Activated CD8-positive, alpha-beta memory T cell treated with anti-CD3 and anti-CD28 coated beads, Interleukin-2, amount 10 ng/mL, durations not matched to agents 7 days and 5 days (primary cell): ENCODE results near the gene WASF3. TPM values are rescaled to one million over a fixed set of nuclear protein-coding genes. Genes with fewer than 3 reads are reported as not detected.
"Not testable (repeated sequence)": the region's sequence is repeated elsewhere in the genome, so short reads cannot be mapped to it uniquely, and the experiment has no call there.

Experiments
- ATAC-seq: fragments of 150-1000 bp; cut with Tn5 transposase; one replicate; pipeline ENCODE4 v1.10.0; 2021; ENCODE audit warnings: moderate library complexity
- CTCF ChIA-PET: fragments of 350-600 bp; sonication (Branson Sonifier 250); formaldehyde crosslinking; loops from one replicate; lab custom pipeline; 2021; ENCODE audit warnings: antibody characterized with exemption; lab: Charles Lee
- DNase-seq: peaks from one replicate; pipeline ENCODE4 v3.0.0-alpha.2; 2020
- H3K27ac Mint-ChIP-seq: one replicate; pipeline ENCODE4 v1.8.0; 2021; ENCODE audit warnings: mild to moderate bottlenecking, mixed read lengths
- H3K27me3 Mint-ChIP-seq: one replicate; pipeline ENCODE4 v1.8.0; 2021; ENCODE audit warnings: mixed read lengths
- H3K36me3 Mint-ChIP-seq: one replicate; pipeline ENCODE4 v1.8.0; 2021; ENCODE audit warnings: mild to moderate bottlenecking, mixed read lengths
- H3K4me1 Mint-ChIP-seq: one replicate; pipeline ENCODE4 v1.8.0; 2021; ENCODE audit warnings: mixed read lengths
- H3K4me3 Mint-ChIP-seq: one replicate; pipeline ENCODE4 v1.8.0; 2021; ENCODE audit warnings: mild to moderate bottlenecking, moderate library complexity, mixed read lengths
- H3K9me3 Mint-ChIP-seq: one replicate; pipeline ENCODE4 v1.8.0; 2022; ENCODE audit warnings: low read depth, mixed read lengths
- total RNA-seq, 2 experiments: library from RNA; stranded (reverse); gene quantifications; one replicate each; pipeline ENCODE4 v1.2.3, GENCODE V29; 2021

WASF3 gene
- total RNA-seq, 2 experiments from 2014 or later: 0.12 TPM; not detected in 1

- no peak overlapping the region for H3K27ac Mint-ChIP-seq
- H3K4me3 Mint-ChIP-seq: no peak overlapping the region
- H3K36me3 Mint-ChIP-seq: no peaks in the 10 kb centered on the region
- H3K4me1 Mint-ChIP-seq: peaks cover 7% of the 10 kb centered on the region
- ATAC-seq: no peak
- peaks cover 6% of the 10 kb centered on the region for H3K27me3 Mint-ChIP-seq
- H3K9me3 Mint-ChIP-seq: no peaks in the 10 kb centered on the region
- CTCF ChIA-PET: interaction anchor here (3.5 to 6.2 kb wide), 2 partner anchors 11 to 163 kb away, joined by 19 to 45 read pairs; no protein-coding TSS in a partner anchor
- DNase-seq: no peak
Observed at GRCh38 chr13:26709461-26709860, 152.0 kb downstream of the WASF3 start.

GRCh38 chr13:26710166-26710565 is 152.7 kb downstream of the WASF3 start:
- CTCF ChIA-PET: interaction anchor here (1.4 to 4.9 kb wide), 3 partner anchors 12 to 163 kb away, joined by 4 to 17 read pairs (median 5); no protein-coding TSS in a partner anchor
- Mint-ChIP-seq H3K4me3 (no peak overlapping the region), H3K36me3 (no peaks in the 10 kb centered on the region), H3K4me1 (peaks cover 7% of the 10 kb centered on the region), H3K27me3 (peaks cover 3% of the 10 kb centered on the region), H3K9me3 (no peaks in the 10 kb centered on the region), H3K27ac (no peak overlapping the region)
- ATAC-seq: no peak
- DNase-seq: no peak

GRCh38 chr13:26711211-26711610 is 153.7 kb downstream of the WASF3 start:
- DNase-seq (no peak), ATAC-seq (no peak)
- Mint-ChIP-seq H3K4me1 (peaks cover 7% of the 10 kb centered on the region), H3K9me3 (no peaks in the 10 kb centered on the region), H3K4me3 (no peak overlapping the region), H3K36me3 (no peaks in the 10 kb centered on the region), H3K27ac (no peak overlapping the region), H3K27me3 (no peaks in the 10 kb centered on the region)
- CTCF ChIA-PET: interaction anchor here (1.3 to 4.9 kb wide), 6 partner anchors 9 to 235 kb away, joined by 3 to 17 read pairs (median 4); no protein-coding TSS in a partner anchor

- ATAC-seq (no peak), DNase-seq (no peak)
- Mint-ChIP-seq H3K27me3 (no peaks in the 10 kb centered on the region), H3K9me3 (no peaks in the 10 kb centered on the region), H3K36me3 (no peaks in the 10 kb centered on the region), H3K27ac (no peak overlapping the region), H3K4me1 (peaks cover 7% of the 10 kb centered on the region), H3K4me3 (no peak overlapping the region)
- CTCF ChIA-PET: interaction anchor here (1.1 to 4.9 kb wide), 3 partner anchors 8 to 159 kb away, joined by 3 to 17 read pairs (median 5); no protein-coding TSS in a partner anchor
Observed at GRCh38 chr13:26713341-26713740, 155.9 kb downstream of the WASF3 start.

GRCh38 chr13:26716984-26717383 is 159.5 kb downstream of the WASF3 start:
- Mint-ChIP-seq H3K4me1 (peaks cover 19% of the 10 kb centered on the region), H3K4me3 (no peak overlapping the region), H3K27me3 (no peaks in the 10 kb centered on the region), H3K27ac (no peak overlapping the region), H3K36me3 (no peaks in the 10 kb centered on the region), H3K9me3 (no peaks in the 10 kb centered on the region)
- CTCF ChIA-PET: interaction anchor here (2.1 kb wide), 1 partner anchor 156 kb away, joined by 6 read pairs; no protein-coding TSS in a partner anchor
- no peak for ATAC-seq
- no peak for DNase-seq

- ATAC-seq: no peak
- DNase-seq: no peak
- Mint-ChIP-seq H3K4me1 (peaks cover 23% of the 10 kb centered on the region), H3K9me3 (no peaks in the 10 kb centered on the region), H3K4me3 (no peak overlapping the region), H3K27me3 (no peaks in the 10 kb centered on the region), H3K27ac (no peak overlapping the region), H3K36me3 (no peaks in the 10 kb centered on the region)
- CTCF ChIA-PET: interaction anchor here (1.1 to 2.1 kb wide), 3 partner anchors 13 to 155 kb away, joined by 3 to 6 read pairs (median 6); no protein-coding TSS in a partner anchor
Observed at GRCh38 chr13:26718146-26718545, 160.7 kb downstream of the WASF3 start.

GRCh38 chr13:26718872-26719271 is 161.4 kb downstream of the WASF3 start:
- Mint-ChIP-seq H3K9me3 (no peaks in the 10 kb centered on the region), H3K36me3 (no peaks in the 10 kb centered on the region), H3K27ac (no peak overlapping the region), H3K4me3 (no peak overlapping the region), H3K27me3 (no peaks in the 10 kb centered on the region), H3K4me1 (peaks cover 23% of the 10 kb centered on the region)
- CTCF ChIA-PET: interaction anchor here (1.1 to 2.6 kb wide), 5 partner anchors 13 to 154 kb away, joined by 3 to 10 read pairs (median 6); no protein-coding TSS in a partner anchor
- ATAC-seq (no peak), DNase-seq (no peak)

GRCh38 chr13:26719356-26719945 is 162.0 kb downstream of the WASF3 start:
- Mint-ChIP-seq H3K27me3 (no peaks in the 10 kb centered on the region), H3K9me3 (no peaks in the 10 kb centered on the region), H3K4me3 (no peak overlapping the region), H3K36me3 (no peaks in the 10 kb centered on the region), H3K4me1 (peaks cover 23% of the 10 kb centered on the region), H3K27ac (no peak overlapping the region)
- DNase-seq (no peak), ATAC-seq (no peak)
- CTCF ChIA-PET: interaction anchor here (0.9 to 2.6 kb wide), 5 partner anchors 8 to 154 kb away, joined by 3 to 10 read pairs (median 6); no protein-coding TSS in a partner anchor

- peak overlapping the region; percentile 64 for H3K4me3 Mint-ChIP-seq
- H3K27ac Mint-ChIP-seq: peak overlapping the region; percentile 85
- CTCF ChIA-PET: interaction anchor here (1.0 to 2.6 kb wide), 7 partner anchors 8 to 641 kb away, joined by 3 to 10 read pairs (median 5); no protein-coding TSS in a partner anchor
- DNase-seq (peak; percentile 75), ATAC-seq (peak; percentile 89)
- no peaks in the 10 kb centered on the region for H3K36me3 Mint-ChIP-seq
- no peaks in the 10 kb centered on the region for H3K9me3 Mint-ChIP-seq
- peaks cover 23% of the 10 kb centered on the region for H3K4me1 Mint-ChIP-seq
- no peaks in the 10 kb centered on the region for H3K27me3 Mint-ChIP-seq
Observed at GRCh38 chr13:26721251-26722121, 164.0 kb downstream of the WASF3 start.

GRCh38 chr13:26722321-26722720 is 164.8 kb downstream of the WASF3 start:
- Mint-ChIP-seq H3K36me3 (no peaks in the 10 kb centered on the region), H3K27me3 (no peaks in the 10 kb centered on the region), H3K27ac (peak overlapping the region; percentile 85), H3K4me3 (no peak overlapping the region), H3K4me1 (peaks cover 23% of the 10 kb centered on the region), H3K9me3 (no peaks in the 10 kb centered on the region)
- ATAC-seq (no peak), DNase-seq (no peak)
- CTCF ChIA-PET: interaction anchor here (1.0 to 1.3 kb wide), 2 partner anchors 9 to 24 kb away, joined by 3 to 5 read pairs; no protein-coding TSS in a partner anchor

GRCh38 chr13:26723620-26724019 is 166.1 kb downstream of the WASF3 start:
- H3K36me3 Mint-ChIP-seq, ATAC-seq, CTCF ChIA-PET, H3K9me3 Mint-ChIP-seq, H3K27me3 Mint-ChIP-seq, DNase-seq, H3K27ac Mint-ChIP-seq, H3K4me3 Mint-ChIP-seq: not testable (repeated sequence)
- H3K4me1 Mint-ChIP-seq: peaks cover 23% of the 10 kb centered on the region

GRCh38 chr13:26726684-26727083 is 169.2 kb downstream of the WASF3 start:
- Mint-ChIP-seq H3K4me3 (no peak overlapping the region), H3K27ac (no peak overlapping the region), H3K36me3 (no peaks in the 10 kb centered on the region), H3K9me3 (peaks cover 3% of the 10 kb centered on the region), H3K4me1 (peaks cover 7% of the 10 kb centered on the region), H3K27me3 (peaks cover 4% of the 10 kb centered on the region)
- no peak for ATAC-seq
- DNase-seq: no peak
- CTCF ChIA-PET: no interaction called here

- CTCF ChIA-PET: no interaction called here
- Mint-ChIP-seq H3K27ac (no peak overlapping the region), H3K27me3 (peaks cover 4% of the 10 kb centered on the region), H3K36me3 (no peaks in the 10 kb centered on the region), H3K9me3 (peaks cover 3% of the 10 kb centered on the region), H3K4me3 (no peak overlapping the region), H3K4me1 (peaks cover 3% of the 10 kb centered on the region)
- ATAC-seq (no peak), DNase-seq (no peak)
Observed at GRCh38 chr13:26727122-26727521, 169.6 kb downstream of the WASF3 start.
